ENCODE measurements around the gene ATP6V0A4. TPM values are rescaled to one million over a fixed set of nuclear protein-coding genes. Genes with fewer than 3 reads are reported as not detected.
A peak's percentile ranks its signal among the peaks of the same experiment; 100 is the strongest.

The ATP6V0A4 gene
- total RNA-seq, 2 donors from 2014 or later, result not detected

DNA sequence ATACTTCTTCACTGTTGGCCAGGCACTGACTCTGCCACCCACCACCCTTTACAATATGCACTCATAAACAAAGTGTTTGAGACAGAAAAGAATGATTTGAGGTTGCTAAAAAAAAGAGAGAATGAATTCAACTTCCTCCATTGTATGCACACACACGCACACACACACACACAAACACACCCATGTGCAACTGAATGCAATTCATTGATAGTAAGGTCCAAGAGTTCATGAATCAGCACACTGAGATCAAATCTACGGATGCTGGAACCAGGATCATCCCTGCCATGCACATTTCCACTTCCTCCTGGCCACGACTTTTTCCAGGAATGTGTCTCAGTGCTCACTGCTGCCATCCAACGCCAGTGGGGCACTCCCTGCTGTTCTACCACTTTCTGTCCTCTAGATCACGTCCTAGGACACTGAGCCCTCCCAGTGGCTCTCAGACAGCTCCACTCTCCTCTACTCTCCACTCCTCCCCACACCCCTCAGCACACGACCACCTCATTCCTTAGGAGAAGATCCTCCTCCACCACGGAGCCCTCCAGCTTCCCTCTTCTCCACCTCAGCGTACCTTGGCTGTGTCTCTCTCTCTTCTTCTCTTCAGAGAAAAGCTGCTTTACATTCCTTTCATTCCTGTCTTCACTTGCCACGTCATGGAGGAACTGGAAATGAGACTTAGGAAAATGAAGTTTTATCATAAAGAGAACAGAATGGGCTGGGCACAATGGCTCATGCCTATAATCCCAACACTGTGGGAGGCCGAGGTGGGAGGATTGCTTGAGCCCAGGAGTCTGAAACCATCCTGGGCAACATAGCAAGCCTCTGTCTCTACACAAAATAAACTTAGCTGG is 12.2 kb downstream of the ATP6V0A4 start:
- DNase-seq, result no peak
- TF ChIP-seq, protein P1, sequence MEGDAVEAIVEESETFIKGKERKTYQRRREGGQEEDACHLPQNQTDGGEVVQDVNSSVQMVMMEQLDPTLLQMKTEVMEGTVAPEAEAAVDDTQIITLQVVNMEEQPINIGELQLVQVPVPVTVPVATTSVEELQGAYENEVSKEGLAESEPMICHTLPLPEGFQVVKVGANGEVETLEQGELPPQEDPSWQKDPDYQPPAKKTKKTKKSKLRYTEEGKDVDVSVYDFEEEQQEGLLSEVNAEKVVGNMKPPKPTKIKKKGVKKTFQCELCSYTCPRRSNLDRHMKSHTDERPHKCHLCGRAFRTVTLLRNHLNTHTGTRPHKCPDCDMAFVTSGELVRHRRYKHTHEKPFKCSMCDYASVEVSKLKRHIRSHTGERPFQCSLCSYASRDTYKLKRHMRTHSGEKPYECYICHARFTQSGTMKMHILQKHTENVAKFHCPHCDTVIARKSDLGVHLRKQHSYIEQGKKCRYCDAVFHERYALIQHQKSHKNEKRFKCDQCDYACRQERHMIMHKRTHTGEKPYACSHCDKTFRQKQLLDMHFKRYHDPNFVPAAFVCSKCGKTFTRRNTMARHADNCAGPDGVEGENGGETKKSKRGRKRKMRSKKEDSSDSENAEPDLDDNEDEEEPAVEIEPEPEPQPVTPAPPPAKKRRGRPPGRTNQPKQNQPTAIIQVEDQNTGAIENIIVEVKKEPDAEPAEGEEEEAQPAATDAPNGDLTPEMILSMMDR (IDR thresholded peaks at IDR 0.05), result no peak
- H3K4me3 ChIP-seq, result no peak overlapping the region
- H3K4me1 ChIP-seq, result no peaks in the 10 kb centered on the region
- H3K9ac ChIP-seq (ENCODE audit: low read depth in 2 of 2, low read length in 2 of 2), result no peak overlapping the region
- H3K27me3 ChIP-seq, result no peaks in the 10 kb centered on the region
- intact Hi-C loops (cut with DNase I), result no loop called here
- no peaks in the 10 kb centered on the region for H3K9me3 ChIP-seq
- no peak overlapping the region for H3K27ac ChIP-seq
- no peaks in the 10 kb centered on the region for H3K36me3 ChIP-seq

- H3K27ac ChIP-seq, result no peak overlapping the region
- H3K9me3 ChIP-seq, result no peaks in the 10 kb centered on the region
- intact Hi-C loops (cut with DNase I), result no loop called here
- DNase-seq, result no peak
- TF ChIP-seq, protein P1 (IDR thresholded peaks at IDR 0.05), result no peak
- H3K4me1 ChIP-seq, result no peaks in the 10 kb centered on the region
- H3K4me3 ChIP-seq, result no peak overlapping the region
- no peak overlapping the region for H3K9ac ChIP-seq (ENCODE audit: low read depth in 2 of 2, low read length in 2 of 2)
- H3K27me3 ChIP-seq, result no peaks in the 10 kb centered on the region
- H3K36me3 ChIP-seq, result no peaks in the 10 kb centered on the region
Observed at GRCh38 chr7:138784692-138785091, 13.3 kb downstream of the ATP6V0A4 start.

GRCh38 chr7:138781004-138781403 is 17.0 kb downstream of the ATP6V0A4 start:
- Histone ChIP-seq H3K27me3 (no peaks in the 10 kb centered on the region), H3K4me1 (no peaks in the 10 kb centered on the region), H3K9ac (ENCODE audit: low read depth in 2 of 2, low read length in 2 of 2) (no peak overlapping the region), H3K27ac (no peak overlapping the region), H3K4me3 (no peak overlapping the region), H3K9me3 (no peaks in the 10 kb centered on the region), H3K36me3 (no peaks in the 10 kb centered on the region)
- TF ChIP-seq, protein P1 (IDR thresholded peaks at IDR 0.05), result no peak
- no peak for DNase-seq
- intact Hi-C loops (cut with DNase I), result no loop called here

GRCh38 chr7:138776166-138776833 is 21.7 kb downstream of the ATP6V0A4 start:
- intact Hi-C loops (cut with DNase I), result no loop called here
- H3K27ac ChIP-seq, result no peak overlapping the region
- H3K27me3 ChIP-seq, result no peaks in the 10 kb centered on the region
- TF ChIP-seq, protein P1 (IDR thresholded peaks at IDR 0.05), result no peak
- H3K36me3 ChIP-seq, result no peaks in the 10 kb centered on the region
- H3K9me3 ChIP-seq, result no peaks in the 10 kb centered on the region
- peak; percentile 19 for DNase-seq
- no peak overlapping the region for H3K4me3 ChIP-seq
- no peaks in the 10 kb centered on the region for H3K4me1 ChIP-seq
- H3K9ac ChIP-seq (ENCODE audit: low read depth in 2 of 2, low read length in 2 of 2), result no peak overlapping the region

DNA sequence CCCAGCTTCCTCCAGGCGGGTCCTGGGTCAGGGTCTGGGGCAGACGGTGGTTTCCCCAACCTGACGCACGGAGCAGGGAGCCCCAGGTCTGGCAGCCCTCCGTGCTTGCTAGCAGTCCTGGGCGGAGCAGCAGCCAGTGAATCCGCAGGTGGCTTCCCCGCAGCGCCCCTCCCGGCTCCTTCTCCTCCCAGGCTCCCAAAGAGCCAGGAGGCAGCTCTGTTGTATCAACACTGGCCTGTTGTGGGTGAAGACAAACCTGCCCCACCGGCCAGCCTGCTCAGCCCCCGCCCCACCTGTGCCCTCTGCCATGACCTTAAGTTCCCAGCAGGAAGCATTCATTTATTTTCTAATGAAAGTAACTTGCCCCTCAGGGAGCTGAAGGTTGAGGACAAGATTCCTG is 24.2 kb downstream of the ATP6V0A4 start:
- Histone ChIP-seq H3K9ac (ENCODE audit: low read depth in 2 of 2, low read length in 2 of 2) (no peak overlapping the region), H3K27me3 (no peaks in the 10 kb centered on the region), H3K36me3 (no peaks in the 10 kb centered on the region), H3K4me3 (no peak overlapping the region), H3K27ac (no peak overlapping the region), H3K9me3 (no peaks in the 10 kb centered on the region), H3K4me1 (no peaks in the 10 kb centered on the region)
- no peak for DNase-seq
- TF ChIP-seq, protein P1 (IDR thresholded peaks at IDR 0.05), result no peak
- intact Hi-C loops (cut with DNase I), result no loop called here
